SK-N-SH treated with all-trans-retinoic acid at 6 μM for 48 hours (cell line): ENCODE results near the gene APOL3.

Experiments used
- ATAC-seq: fragments of 200-7000 bp; cut with Tn5 transposase; 3 replicates; pipeline ENCODE4 v1.9.1; 2020; ENCODE audit warnings: mild to moderate bottlenecking, moderate library complexity
- ARNTL ChIP-seq: fragments of 450-650 bp; formaldehyde crosslinking; IDR thresholded peaks from 2 replicates; pipeline ENCODE4 v1.5.0; 2020; ENCODE audit warnings: low read depth, mild to moderate bottlenecking, moderate library complexity, borderline replicate concordance
- BACH2 ChIP-seq: fragments of 250-450 bp; sonication (Bioruptor Pico); IDR thresholded peaks from 2 replicates; pipeline ENCODE4 v1.9.0; 2021; ENCODE audit warnings: mild to moderate bottlenecking, borderline replicate concordance
- CREB5 ChIP-seq: fragments of 250-450 bp; sonication (Bioruptor Pico); IDR thresholded peaks from 2 replicates; pipeline ENCODE4 v1.5.1; 2020; ENCODE audit warnings: low read depth, mild to moderate bottlenecking, moderate library complexity
- ESRRG ChIP-seq: fragments of 250-450 bp; sonication (Bioruptor Pico); IDR thresholded peaks from 2 replicates; pipeline ENCODE4 v1.6.1; 2021; ENCODE audit warnings: mild to moderate bottlenecking
- POU6F1 ChIP-seq: fragments of 250-450 bp; sonication (Bioruptor Pico); IDR thresholded peaks from 2 replicates; pipeline ENCODE4 v1.8.0; 2021; ENCODE audit warnings: low read depth, mild to moderate bottlenecking, moderate library complexity, borderline replicate concordance
- RARB ChIP-seq: fragments of 250-450 bp; sonication (Bioruptor Pico); IDR thresholded peaks from 2 replicates; pipeline ENCODE4 v1.8.0; 2021; ENCODE audit warnings: mild to moderate bottlenecking, moderate library complexity
- SNAI2 ChIP-seq: fragments of 250-450 bp; sonication (Bioruptor Pico); IDR thresholded peaks from 2 replicates; pipeline ENCODE4 v1.5.0; 2020; ENCODE audit warnings: mild to moderate bottlenecking, moderate library complexity
- TOX ChIP-seq: fragments of 250-450 bp; sonication (Bioruptor Pico); IDR thresholded peaks from 2 replicates; pipeline ENCODE4 v1.8.0; 2021; ENCODE audit warnings: mild to moderate bottlenecking, moderate library complexity, borderline replicate concordance
- ZFP3 ChIP-seq: fragments of 250-450 bp; sonication (Bioruptor Pico); IDR thresholded peaks from 2 replicates; pipeline ENCODE4 v1.5.0; 2020; ENCODE audit warnings: mild to moderate bottlenecking, moderate library complexity
- ZFP30 ChIP-seq: fragments of 450-650 bp; formaldehyde crosslinking; IDR thresholded peaks from 2 replicates; pipeline ENCODE4 v1.5.0; 2022; ENCODE audit warnings: mild to moderate bottlenecking, moderate library complexity
- ZNF565 ChIP-seq: fragments of 450-650 bp; formaldehyde crosslinking; conservative IDR thresholded peaks from 2 replicates; pipeline ENCODE4 v1.5.0; 2020; ENCODE audit warnings: low read depth, mild to moderate bottlenecking, moderate library complexity
- ZNF70 ChIP-seq: fragments of 450-650 bp; formaldehyde crosslinking; IDR thresholded peaks from 2 replicates; pipeline ENCODE4 v1.5.0; 2020; ENCODE audit warnings: mild to moderate bottlenecking, moderate library complexity
- ZNF8 ChIP-seq: fragments of 450-650 bp; formaldehyde crosslinking; IDR thresholded peaks from 2 replicates; pipeline ENCODE4 v1.5.0; 2020; ENCODE audit warnings: mild to moderate bottlenecking, moderate library complexity
- TF ChIP-seq, protein P1 (sequence below): fragments of 250-450 bp; sonication (Bioruptor Pico); IDR thresholded peaks from 2 replicates; pipeline ENCODE4 v1.5.0; 2020; ENCODE audit warnings: mild to moderate bottlenecking, moderate library complexity
- TF ChIP-seq, protein P2 (sequence below): fragments of 250-450 bp; sonication (Bioruptor Pico); IDR thresholded peaks from 2 replicates; pipeline ENCODE4 v1.8.0; 2020; ENCODE audit warnings: mild to moderate bottlenecking, moderate library complexity, borderline replicate concordance
- TF ChIP-seq, protein P3 (sequence below): fragments of 250-450 bp; sonication (Bioruptor Pico); IDR thresholded peaks from 2 replicates; pipeline ENCODE4 v1.5.1; 2021; ENCODE audit warnings: mild to moderate bottlenecking, moderate library complexity

APOL3 gene

DNA sequence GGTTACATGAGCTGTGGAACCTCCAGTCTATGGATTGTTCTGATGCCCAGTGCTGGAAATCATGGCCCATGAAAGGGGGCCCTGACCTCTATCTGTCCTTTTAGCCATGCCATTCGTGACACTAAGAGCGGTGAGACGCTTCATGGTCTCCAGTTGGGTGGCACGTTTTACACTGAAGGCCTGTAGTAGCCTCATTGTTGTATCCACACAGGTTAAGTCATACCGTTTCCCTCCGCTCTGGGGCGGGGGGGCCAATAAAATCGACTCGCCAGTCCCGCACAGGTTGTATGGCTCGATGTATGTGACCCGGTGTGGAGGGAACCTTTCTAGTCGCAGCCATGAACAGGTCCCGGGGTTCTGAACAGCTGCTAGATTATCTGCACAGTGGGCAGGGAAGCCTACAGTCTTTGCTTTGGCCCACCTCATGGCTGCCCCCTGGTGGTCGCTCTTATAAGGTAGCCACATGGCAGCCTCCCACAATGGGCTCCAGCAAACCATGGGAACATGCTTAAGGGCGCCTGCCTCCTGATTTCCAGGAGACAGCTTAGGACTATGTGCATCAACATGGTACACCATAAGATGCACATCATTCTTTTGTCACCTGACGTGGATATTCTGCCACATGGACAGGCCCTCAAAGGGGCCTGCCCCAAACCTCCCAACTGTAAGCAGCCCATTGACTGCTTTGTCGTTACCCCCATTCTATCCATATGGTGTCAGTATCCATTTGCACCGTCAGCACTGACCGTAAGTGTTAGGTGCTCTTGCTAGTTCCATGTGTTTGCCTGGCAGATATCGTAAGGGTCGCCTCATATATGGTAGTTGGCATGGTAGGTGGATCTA is 19.7 kb upstream of the APOL3 start:
- ATAC-seq: peak; percentile 98
- TF ChIP-seq, protein P1, sequence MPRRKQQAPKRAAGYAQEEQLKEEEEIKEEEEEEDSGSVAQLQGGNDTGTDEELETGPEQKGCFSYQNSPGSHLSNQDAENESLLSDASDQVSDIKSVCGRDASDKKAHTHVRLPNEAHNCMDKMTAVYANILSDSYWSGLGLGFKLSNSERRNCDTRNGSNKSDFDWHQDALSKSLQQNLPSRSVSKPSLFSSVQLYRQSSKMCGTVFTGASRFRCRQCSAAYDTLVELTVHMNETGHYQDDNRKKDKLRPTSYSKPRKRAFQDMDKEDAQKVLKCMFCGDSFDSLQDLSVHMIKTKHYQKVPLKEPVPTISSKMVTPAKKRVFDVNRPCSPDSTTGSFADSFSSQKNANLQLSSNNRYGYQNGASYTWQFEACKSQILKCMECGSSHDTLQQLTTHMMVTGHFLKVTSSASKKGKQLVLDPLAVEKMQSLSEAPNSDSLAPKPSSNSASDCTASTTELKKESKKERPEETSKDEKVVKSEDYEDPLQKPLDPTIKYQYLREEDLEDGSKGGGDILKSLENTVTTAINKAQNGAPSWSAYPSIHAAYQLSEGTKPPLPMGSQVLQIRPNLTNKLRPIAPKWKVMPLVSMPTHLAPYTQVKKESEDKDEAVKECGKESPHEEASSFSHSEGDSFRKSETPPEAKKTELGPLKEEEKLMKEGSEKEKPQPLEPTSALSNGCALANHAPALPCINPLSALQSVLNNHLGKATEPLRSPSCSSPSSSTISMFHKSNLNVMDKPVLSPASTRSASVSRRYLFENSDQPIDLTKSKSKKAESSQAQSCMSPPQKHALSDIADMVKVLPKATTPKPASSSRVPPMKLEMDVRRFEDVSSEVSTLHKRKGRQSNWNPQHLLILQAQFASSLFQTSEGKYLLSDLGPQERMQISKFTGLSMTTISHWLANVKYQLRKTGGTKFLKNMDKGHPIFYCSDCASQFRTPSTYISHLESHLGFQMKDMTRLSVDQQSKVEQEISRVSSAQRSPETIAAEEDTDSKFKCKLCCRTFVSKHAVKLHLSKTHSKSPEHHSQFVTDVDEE (CRISPR knock-in tag): no peak
- TF ChIP-seq ZNF565 (CRISPR knock-in tag) (no peak), ESRRG (no peak), RARB (CRISPR knock-in tag) (no peak), ZFP3 (CRISPR knock-in tag) (no peak)
- TF ChIP-seq, all 23 proteins: peak for 0

GRCh38 chr22:36177160-36177559 is 16.6 kb upstream of the APOL3 start:
- TF ChIP-seq BACH2 (CRISPR knock-in tag) (no peak), ZNF70 (no peak), ARNTL (CRISPR knock-in tag) (no peak), SNAI2 (CRISPR knock-in tag) (no peak), ZNF8 (CRISPR knock-in tag) (no peak), POU6F1 (CRISPR knock-in tag) (no peak), ZFP30 (CRISPR knock-in tag) (no peak), CREB5 (CRISPR knock-in tag) (no peak), RARB (CRISPR knock-in tag) (no peak), TOX (no peak)
- TF ChIP-seq, protein P2, sequence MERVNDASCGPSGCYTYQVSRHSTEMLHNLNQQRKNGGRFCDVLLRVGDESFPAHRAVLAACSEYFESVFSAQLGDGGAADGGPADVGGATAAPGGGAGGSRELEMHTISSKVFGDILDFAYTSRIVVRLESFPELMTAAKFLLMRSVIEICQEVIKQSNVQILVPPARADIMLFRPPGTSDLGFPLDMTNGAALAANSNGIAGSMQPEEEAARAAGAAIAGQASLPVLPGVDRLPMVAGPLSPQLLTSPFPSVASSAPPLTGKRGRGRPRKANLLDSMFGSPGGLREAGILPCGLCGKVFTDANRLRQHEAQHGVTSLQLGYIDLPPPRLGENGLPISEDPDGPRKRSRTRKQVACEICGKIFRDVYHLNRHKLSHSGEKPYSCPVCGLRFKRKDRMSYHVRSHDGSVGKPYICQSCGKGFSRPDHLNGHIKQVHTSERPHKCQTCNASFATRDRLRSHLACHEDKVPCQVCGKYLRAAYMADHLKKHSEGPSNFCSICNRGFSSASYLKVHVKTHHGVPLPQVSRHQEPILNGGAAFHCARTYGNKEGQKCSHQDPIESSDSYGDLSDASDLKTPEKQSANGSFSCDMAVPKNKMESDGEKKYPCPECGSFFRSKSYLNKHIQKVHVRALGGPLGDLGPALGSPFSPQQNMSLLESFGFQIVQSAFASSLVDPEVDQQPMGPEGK (CRISPR knock-in tag): no peak
- TF ChIP-seq, protein P3, sequence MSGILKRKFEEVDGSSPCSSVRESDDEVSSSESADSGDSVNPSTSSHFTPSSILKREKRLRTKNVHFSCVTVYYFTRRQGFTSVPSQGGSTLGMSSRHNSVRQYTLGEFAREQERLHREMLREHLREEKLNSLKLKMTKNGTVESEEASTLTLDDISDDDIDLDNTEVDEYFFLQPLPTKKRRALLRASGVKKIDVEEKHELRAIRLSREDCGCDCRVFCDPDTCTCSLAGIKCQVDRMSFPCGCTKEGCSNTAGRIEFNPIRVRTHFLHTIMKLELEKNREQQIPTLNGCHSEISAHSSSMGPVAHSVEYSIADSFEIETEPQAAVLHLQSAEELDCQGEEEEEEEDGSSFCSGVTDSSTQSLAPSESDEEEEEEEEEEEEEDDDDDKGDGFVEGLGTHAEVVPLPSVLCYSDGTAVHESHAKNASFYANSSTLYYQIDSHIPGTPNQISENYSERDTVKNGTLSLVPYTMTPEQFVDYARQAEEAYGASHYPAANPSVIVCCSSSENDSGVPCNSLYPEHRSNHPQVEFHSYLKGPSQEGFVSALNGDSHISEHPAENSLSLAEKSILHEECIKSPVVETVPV (CRISPR knock-in tag): no peak
- no peak for ATAC-seq

DNA sequence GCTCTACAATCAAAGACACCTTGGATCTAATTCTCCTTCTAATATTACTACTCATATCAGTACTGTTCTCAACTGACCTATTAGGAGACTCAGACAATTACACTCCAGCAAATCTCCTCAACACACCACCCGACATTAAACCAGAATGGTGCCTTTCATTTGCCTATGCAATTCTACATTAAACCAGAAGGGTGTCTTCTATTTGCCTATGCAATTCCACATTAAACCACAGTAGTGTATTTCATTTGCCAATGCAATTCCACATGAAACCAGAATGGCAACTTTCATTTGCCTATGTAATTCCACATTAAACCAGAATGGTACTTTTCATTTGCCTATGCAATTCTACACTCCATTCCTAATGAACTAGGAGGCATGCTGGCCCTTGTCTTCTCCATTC is 15.3 kb upstream of the APOL3 start:
- ATAC-seq: no peak

More for the DNA sequence above, 15.3 kb upstream of the APOL3 start:
- TF ChIP-seq ZNF70 (no peak), ZNF8 (CRISPR knock-in tag) (no peak), BACH2 (CRISPR knock-in tag) (no peak), ZNF565 (CRISPR knock-in tag) (no peak), POU6F1 (CRISPR knock-in tag) (no peak)
- TF ChIP-seq, protein P1 (CRISPR knock-in tag): no peak
